ENCODE results near the gene LYAR. TPM values are rescaled to one million over a fixed set of nuclear protein-coding genes. Genes with fewer than 3 reads are reported as not detected.

Gene LYAR
- total and polyA plus RNA-seq, 10 of the 15 experiments (the other 5 are each of a cell fraction or from before 2014, with no cell fraction given): 18.3 to 85.4 (median 40.1) TPM

DNA sequence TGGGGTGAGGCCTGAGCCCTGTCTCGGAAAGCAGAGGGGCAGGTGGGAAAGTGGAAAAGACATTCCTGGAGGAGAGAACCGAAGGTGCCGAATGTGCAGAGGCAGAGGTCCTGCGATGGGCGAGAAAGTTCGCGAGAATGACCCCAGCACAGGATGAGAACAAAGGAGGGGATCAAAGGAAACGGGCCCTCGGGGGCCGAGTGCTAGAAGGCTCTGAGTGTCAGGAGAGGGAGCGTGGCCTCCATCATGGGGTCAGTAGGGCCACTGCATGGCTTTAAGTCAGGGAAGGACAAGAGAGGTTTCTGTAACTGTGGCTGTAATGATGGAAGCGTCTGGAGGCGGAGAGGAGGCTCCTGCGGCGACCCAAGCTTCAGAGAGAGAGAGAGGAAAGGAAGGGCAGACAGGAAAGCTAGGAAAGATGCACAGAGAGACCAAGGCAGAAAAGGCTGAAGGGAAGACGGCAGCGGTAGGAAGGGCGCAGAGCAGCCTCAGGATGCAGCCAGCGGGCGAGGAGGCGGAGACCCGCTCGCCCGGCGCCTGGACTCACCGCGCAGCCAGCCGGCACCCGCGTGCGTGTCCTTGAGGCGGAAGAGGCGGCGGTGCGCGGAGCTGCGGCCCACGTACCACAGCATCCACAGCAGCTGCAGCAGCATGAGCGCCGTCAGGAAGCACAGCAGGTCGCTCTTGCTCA, 63.9 kb downstream of the LYAR start:
- RAD21 ChIA-PET (ENCODE audit: unreplicated experiment): no interaction called here
- H3K4me3 ChIP-seq: no peak overlapping the region
- SMC1A ChIA-PET (ENCODE audit: uncharacterized antibody, unreplicated experiment): no interaction called here
- no peaks in the 10 kb centered on the region for H3K4me1 ChIP-seq (ENCODE audit: control insufficient read depth, insufficient read depth, low read length)
- in situ Hi-C loops (cut with MboI) (no loop called here), intact Hi-C loops (cut with micrococcal nuclease; ENCODE audit: unreplicated experiment) (no loop called here)
- no TSS peak for BruUV-seq (replicated peaks)
- TF ChIP-seq SIN3A (IDR thresholded peaks at IDR 0.05; ENCODE audit: low read depth, low read length) (no peak), SUZ12 (IDR thresholded peaks at IDR 0.05; ENCODE audit: unreplicated experiment) (no peak)
- H3K36me3 ChIP-seq (ENCODE audit: control insufficient read depth in 2 of 2, insufficient read depth in 2 of 2, low read length in 1 of 2): no peaks in the 10 kb centered on the region
- no peaks in the 10 kb centered on the region for H3K79me2 ChIP-seq (ENCODE audit: control insufficient read depth, insufficient read depth, low read length)
- H3K27me3 ChIP-seq (replicated peaks in 1 of 2; ENCODE audit: control insufficient read depth in 2 of 2, insufficient read depth in 2 of 2, low read length in 1 of 2): peaks cover 0 to 2% of the 10 kb centered on the region in 2 experiments; a peak in 1 of 4 replicates
- H3K9me3 ChIP-seq (replicated peaks; ENCODE audit: control insufficient read depth, insufficient read depth, low read length): no peaks in the 10 kb centered on the region
- ATAC-seq (no peak), FAIRE-seq (no peak), DNase-seq (ENCODE audit: low read depth, low spot score) (no peak)
- H2AFZ ChIP-seq (ENCODE audit: control insufficient read depth, low read depth, low read length): no peak overlapping the region
- H3K27ac ChIP-seq (ENCODE audit: control insufficient read depth, insufficient read depth): no peak overlapping the region
- CTCF ChIA-PET: no interaction called here
- POLR2A ChIA-PET: no interaction called here
- H3K9ac ChIP-seq (ENCODE audit: control insufficient read depth, insufficient read depth, low read length): no peak overlapping the region
- H3K4me2 ChIP-seq (ENCODE audit: control insufficient read depth, insufficient read depth): no peak overlapping the region
- H4K20me1 ChIP-seq (ENCODE audit: control insufficient read depth, insufficient read depth): no peaks in the 10 kb centered on the region
- WGBS (ENCODE audit: insufficient coverage, insufficient replicate concordance, low lambda C conversion rate, missing lambda C conversion rate): 49% methylated on average over 40 of the region's 41 CpGs

Other genes with a start within 250 kb of the LYAR start
- gene OTOP1, start 63.2 kb downstream of the LYAR start, total RNA-seq (2014; rRNA removed): not detected in 2 replicates
- gene OTOP1, start 63.2 kb downstream of the LYAR start, total RNA-seq (2014; rRNA removed; fragmentation: Illumina TruSeq; extraction: Trizol): not detected in 2 replicates
- gene OTOP1, start 63.2 kb downstream of the LYAR start, total RNA-seq (2021): not detected in 2 replicates
- gene OTOP1, start 63.2 kb downstream of the LYAR start, polyA plus RNA-seq (2011; rRNA removed): not detected in 2 replicates
- gene OTOP1, start 63.2 kb downstream of the LYAR start, polyA plus RNA-seq (2014; fragmentation: Illumina TruSeq; extraction: Trizol): not detected in 2 replicates
- not detected for gene OTOP1, start 63.2 kb downstream of the LYAR start, polyA plus RNA-seq (2014; fragmentation: Nextera tagmentation; extraction: Ambion mirVana)
- not detected in 2 replicates for gene OTOP1, start 63.2 kb downstream of the LYAR start, polyA plus RNA-seq (2014; rRNA removed)
- not detected for gene OTOP1, start 63.2 kb downstream of the LYAR start, polyA plus RNA-seq (2016; fragmentation: Nextera tagmentation; extraction: Ambion mirVana)
- 19.5 and 25.5 TPM in 2 replicates for gene TMEM128, start 41.9 kb downstream of the LYAR start, total RNA-seq (2014; rRNA removed)
- gene TMEM128, start 41.9 kb downstream of the LYAR start, total RNA-seq (2014; rRNA removed; fragmentation: Illumina TruSeq; extraction: Trizol): 16.4 and 17.0 TPM in 2 replicates
- gene TMEM128, start 41.9 kb downstream of the LYAR start, total RNA-seq (2021): 16.1 and 16.9 TPM in 2 replicates
- gene TMEM128, start 41.9 kb downstream of the LYAR start, polyA plus RNA-seq (2011; rRNA removed): 44.2 and 56.7 TPM in 2 replicates
- 15.5 and 15.6 TPM in 2 replicates for gene TMEM128, start 41.9 kb downstream of the LYAR start, polyA plus RNA-seq (2014; fragmentation: Illumina TruSeq; extraction: Trizol)
- gene TMEM128, start 41.9 kb downstream of the LYAR start, polyA plus RNA-seq (2014; fragmentation: Nextera tagmentation; extraction: Ambion mirVana): 10 to 100 TPM in 1 of 2 experiments, 1 to 10 TPM in 1; 9.3 to 18.2 TPM
- gene TMEM128, start 41.9 kb downstream of the LYAR start, polyA plus RNA-seq (2014; rRNA removed): 22.7 and 28.0 TPM in 2 replicates
- gene TMEM128, start 41.9 kb downstream of the LYAR start, polyA plus RNA-seq (2016; fragmentation: Nextera tagmentation; extraction: Ambion mirVana): 10 to 100 TPM; 29.0 to 31.8 TPM
- gene ZBTB49, start 97 bp upstream of the LYAR start, total RNA-seq (2014; rRNA removed): 3.9 and 4.2 TPM in 2 replicates
- 3.2 and 4.4 TPM in 2 replicates for gene ZBTB49, start 97 bp upstream of the LYAR start, total RNA-seq (2014; rRNA removed; fragmentation: Illumina TruSeq; extraction: Trizol)
- 3.0 and 4.4 TPM in 2 replicates for gene ZBTB49, start 97 bp upstream of the LYAR start, total RNA-seq (2021)
- 4.3 and 4.5 TPM in 2 replicates for gene ZBTB49, start 97 bp upstream of the LYAR start, polyA plus RNA-seq (2011; rRNA removed)
- 4.8 and 5.5 TPM in 2 replicates for gene ZBTB49, start 97 bp upstream of the LYAR start, polyA plus RNA-seq (2014; fragmentation: Illumina TruSeq; extraction: Trizol)
- under 1 TPM; 0.37 TPM for gene ZBTB49, start 97 bp upstream of the LYAR start, polyA plus RNA-seq (2014; fragmentation: Nextera tagmentation; extraction: Ambion mirVana)
- gene ZBTB49, start 97 bp upstream of the LYAR start, polyA plus RNA-seq (2014; rRNA removed): 3.0 and 4.5 TPM in 2 replicates
- gene ZBTB49, start 97 bp upstream of the LYAR start, polyA plus RNA-seq (2016; fragmentation: Nextera tagmentation; extraction: Ambion mirVana): 1 to 10 TPM; 3.8 to 4.0 TPM
- not detected in 2 replicates for gene NSG1, start 96.9 kb upstream of the LYAR start, total RNA-seq (2014; rRNA removed)
- gene NSG1, start 96.9 kb upstream of the LYAR start, total RNA-seq (2014; rRNA removed; fragmentation: Illumina TruSeq; extraction: Trizol): not detected in 2 replicates
- 0.10 TPM in 1 of 2 replicates, not detected in the other for gene NSG1, start 96.9 kb upstream of the LYAR start, total RNA-seq (2021)
- gene NSG1, start 96.9 kb upstream of the LYAR start, polyA plus RNA-seq (2011; rRNA removed): 0.03 TPM in 1 of 2 replicates, not detected in the other
- 0.06 TPM in 1 of 2 replicates, not detected in the other for gene NSG1, start 96.9 kb upstream of the LYAR start, polyA plus RNA-seq (2014; fragmentation: Illumina TruSeq; extraction: Trizol)
- gene NSG1, start 96.9 kb upstream of the LYAR start, polyA plus RNA-seq (2014; fragmentation: Nextera tagmentation; extraction: Ambion mirVana): not detected
- 0.22 TPM in 1 of 2 replicates, not detected in the other for gene NSG1, start 96.9 kb upstream of the LYAR start, polyA plus RNA-seq (2014; rRNA removed)
- gene NSG1, start 96.9 kb upstream of the LYAR start, polyA plus RNA-seq (2016; fragmentation: Nextera tagmentation; extraction: Ambion mirVana): under 1 TPM; 0.15 to 0.19 TPM